HG02884 (cell line): ENCODE results near the gene SIRPB2.
A peak's percentile ranks its signal among the peaks of the same experiment; 100 is the strongest.

Experiments
- ATAC-seq: cut with Tn5 transposase; IDR thresholded peaks from one replicate; pipeline ENCODE4 v1.9.1; 2021; ENCODE audit warnings: mild to moderate bottlenecking, moderate library complexity; ENCODE audit not compliant: unreplicated experiment

The SIRPB2 gene

DNA sequence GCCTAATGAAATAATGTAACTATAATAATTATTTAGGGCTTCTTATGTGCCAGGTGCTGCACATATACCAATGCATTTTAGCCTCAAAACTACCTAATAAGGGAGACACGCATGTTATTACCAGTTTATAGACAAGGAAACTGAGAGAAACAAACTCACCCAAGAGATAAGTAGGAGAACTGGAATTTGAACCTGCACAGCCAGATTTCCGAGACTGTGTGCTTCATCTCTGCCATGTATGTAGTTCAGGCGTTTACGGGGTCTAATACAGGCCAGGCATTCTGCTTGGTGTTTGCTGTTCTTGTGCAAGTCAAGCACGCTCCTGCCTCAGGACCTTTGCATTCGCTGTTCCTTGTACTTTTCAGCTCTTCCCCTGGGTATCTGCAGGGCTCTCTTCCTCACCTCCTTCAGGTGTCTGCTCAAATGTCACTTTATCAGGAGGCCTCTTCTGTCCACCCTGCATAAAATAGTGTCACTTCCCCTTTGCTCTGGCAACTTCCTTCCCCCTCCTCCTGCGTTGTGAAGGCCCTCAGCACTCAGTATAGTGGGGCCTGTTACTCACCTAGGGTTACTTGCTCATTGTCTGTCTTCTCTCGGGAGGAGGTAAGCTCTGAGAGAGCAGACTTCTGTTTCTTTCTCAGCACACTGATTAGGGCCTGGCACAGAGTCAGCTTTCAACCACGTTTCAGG lies 18.5 kb downstream of the SIRPB2 start:
- no peak for ATAC-seq

DNA sequence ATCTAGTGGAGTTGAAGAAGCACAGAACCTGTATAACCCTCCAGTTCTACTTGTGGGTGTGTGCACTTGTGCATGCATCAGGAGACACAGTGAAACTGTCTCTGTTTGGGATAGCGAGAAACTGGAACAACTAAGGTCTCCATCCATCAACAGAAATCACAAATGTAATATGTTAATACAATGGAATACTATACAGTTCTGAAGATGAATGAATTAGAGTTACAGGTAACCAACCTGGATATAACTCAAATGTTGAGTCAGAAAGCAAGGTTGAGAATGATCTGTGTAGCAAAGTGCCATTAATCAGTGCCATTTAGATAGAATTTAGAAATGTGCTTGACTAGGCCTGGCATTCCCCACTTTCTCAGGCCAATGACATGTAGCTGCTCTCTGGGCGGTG lies 20.0 kb downstream of the SIRPB2 start:
- ATAC-seq, result no peak

DNA sequence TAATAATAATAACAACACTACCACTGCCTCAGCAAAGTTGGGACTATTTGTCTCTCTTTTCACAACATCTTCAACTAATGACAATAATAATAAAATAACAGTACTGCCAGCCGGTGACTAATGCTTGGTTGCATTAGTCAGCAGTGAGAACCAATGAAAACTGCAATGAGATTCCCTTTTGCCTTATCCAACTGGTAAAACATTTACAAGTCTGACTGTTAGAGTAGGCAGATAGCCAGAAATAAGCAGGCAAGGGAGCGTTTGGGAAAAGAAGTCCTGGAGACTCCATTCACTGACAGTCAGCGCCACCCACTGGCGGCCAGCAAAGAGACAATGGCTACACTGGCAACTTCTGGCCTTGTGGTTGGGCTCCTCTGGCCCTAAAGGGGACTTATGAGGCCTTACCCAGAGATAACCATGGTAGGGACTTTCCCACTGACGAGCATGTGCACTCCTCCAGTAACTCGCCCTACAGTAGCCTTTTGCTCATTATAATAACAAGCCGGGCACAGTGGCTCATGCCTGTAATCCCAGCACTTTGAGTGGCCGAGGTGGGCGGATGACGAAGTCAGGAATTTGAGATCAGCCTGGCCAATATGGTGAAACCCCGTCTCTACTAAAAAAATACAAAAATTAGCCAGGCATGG lies 21.2 kb downstream of the SIRPB2 start:
- no peak for ATAC-seq

DNA sequence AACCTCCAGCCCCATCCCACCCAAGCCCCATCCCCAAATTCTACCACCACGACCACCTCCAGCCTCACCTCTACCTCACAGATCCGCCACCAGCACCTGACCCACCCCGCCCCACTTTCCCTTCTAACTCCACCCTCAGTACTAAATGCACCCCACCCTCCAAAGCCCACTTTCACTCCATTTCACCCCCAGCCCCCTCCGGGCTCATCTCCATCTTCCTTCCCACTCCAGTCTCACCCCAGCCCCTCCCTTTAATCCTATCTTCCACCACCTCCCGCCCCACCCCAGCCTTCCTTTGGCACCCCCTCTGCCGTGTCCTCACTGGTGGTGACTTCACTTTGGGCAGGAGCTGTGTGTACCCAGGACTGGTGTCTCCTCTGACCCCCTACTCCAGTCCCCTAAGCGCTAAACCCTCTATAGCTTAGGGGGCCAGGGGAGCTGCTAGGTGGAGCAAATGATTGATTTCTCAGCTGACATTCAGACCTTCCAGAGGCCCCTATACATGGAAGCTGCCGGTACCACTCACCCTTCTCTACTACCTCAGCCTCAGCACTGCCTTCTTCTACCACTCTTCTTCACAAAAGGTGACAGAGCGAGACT lies 21.8 kb downstream of the SIRPB2 start:
- no peak for ATAC-seq

DNA sequence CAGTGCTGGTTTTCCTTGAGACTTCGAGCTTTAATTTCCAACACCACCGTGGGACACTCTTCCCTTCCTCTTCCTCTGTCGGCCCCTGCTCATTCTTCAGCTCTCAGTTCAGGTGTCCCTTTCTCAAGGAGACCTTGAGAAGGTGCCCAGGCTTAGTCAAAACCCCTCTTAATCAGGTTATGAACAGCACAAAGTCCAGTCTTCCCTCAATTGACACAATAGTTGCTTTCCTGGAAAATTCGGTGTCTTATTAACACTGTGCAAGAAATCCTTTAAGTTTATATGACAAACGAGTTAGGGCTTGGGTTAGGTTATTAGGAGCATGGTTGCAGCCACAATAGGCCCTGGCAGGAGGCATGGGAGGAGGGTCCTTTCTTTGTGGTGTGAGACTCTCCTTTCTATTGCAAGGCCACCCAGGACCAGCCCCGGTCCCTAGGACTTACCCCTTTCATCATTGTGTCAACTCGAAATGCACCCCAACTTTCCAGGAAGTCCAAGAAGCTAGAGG lies 23.0 kb downstream of the SIRPB2 start:
- ATAC-seq, result no peak

DNA sequence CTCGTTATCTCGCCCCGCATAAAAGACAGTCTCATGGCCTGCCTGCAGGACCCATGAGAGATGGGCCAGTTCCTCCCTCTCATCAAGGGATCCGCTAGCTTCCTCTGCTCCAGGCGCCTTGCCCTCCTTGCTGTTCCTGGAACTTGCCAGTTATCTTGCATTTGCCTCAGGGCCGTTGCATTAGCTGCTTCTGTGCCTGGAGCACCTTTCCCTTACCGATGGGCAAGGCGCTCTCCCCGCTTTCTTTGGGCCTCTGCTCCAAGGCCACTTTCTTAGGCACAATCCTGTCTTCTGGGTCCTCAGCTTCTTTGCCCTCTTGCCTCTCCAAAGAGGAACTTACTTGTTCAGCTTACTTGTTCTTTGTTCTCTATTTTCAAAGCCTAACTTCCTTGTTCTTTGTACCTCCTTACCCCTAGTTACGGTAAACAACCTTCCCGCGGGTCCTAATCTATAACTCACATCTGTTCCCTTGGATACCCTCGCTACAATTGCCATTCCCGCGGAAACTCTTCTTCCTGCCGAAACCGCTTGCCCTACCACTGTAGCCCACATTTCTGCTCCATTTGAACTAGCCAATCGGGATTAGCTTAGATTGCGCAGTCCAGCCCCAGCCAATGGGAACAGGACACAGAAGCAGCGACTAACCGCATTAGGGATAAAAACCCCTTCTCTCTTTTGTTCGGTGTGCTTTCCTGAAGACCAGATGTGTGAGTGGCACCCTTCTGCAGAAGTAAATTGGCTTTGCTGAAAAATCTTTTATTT lies 23.7 kb downstream of the SIRPB2 start:
- ATAC-seq, result no peak

DNA sequence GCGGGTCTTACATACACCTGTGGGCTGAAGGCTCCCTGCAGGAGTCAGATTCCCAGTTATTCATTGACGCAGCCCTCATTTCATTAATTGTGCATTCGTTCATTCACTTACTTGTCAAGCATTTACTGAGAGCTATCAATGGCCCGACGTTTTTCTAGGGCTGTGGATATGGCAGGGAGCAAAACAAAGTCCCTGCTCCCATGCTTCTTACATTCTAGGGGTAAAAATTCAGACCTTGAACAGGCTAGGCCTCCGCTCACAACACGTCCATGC lies 24.2 kb downstream of the SIRPB2 start:
- ATAC-seq, result no peak

DNA sequence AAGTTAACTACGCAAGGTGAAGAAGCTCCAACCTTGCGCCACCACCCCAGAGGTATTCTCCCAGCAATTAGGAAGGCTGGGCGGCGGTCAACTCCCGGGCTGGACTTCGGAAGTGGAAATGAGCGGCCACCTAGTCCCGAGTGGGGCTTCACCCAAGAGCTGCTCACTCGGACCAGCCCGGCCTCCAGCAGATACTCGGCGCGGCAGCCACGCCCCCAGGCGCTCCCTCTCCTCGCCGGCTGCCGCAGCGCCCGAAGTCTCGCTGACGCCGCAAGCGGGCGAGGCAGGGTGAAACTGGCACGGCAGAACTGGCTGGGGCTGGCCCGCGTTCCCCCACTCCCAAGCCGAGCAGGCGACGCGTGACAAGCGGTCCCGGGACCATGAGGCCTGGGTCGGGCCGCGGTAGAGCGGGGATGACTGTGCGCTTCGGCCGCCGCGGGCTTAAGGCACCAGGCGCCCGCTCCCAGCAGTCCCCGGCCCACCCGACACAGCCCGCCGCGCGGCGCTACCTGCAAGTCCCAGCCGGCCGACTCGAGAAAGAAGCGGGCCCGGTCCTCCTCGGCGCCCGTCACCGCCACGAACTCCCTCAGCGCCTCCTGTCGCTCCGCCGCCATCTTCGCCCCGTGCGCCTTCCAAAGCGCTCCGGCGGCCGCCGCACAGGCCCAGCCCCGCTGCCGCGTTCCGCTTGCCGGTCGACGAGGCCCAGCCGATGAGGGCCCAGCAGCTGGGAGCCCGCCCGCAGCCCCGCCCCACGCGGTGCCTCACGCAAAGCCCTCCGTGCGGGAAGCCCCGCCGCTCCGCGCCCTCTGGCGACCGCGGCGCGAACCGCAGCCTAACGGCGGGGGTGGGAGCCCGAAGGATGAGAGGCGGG lies 24.8 kb downstream of the SIRPB2 start, which contains the start of gene NSFL1C:
Gene NSFL1C (minus strand): TSS at position 639 of the 871 bp plus-strand sequence. CDS start 25 bp downstream, at position 614.
- ATAC-seq, result peak; percentile 82

DNA sequence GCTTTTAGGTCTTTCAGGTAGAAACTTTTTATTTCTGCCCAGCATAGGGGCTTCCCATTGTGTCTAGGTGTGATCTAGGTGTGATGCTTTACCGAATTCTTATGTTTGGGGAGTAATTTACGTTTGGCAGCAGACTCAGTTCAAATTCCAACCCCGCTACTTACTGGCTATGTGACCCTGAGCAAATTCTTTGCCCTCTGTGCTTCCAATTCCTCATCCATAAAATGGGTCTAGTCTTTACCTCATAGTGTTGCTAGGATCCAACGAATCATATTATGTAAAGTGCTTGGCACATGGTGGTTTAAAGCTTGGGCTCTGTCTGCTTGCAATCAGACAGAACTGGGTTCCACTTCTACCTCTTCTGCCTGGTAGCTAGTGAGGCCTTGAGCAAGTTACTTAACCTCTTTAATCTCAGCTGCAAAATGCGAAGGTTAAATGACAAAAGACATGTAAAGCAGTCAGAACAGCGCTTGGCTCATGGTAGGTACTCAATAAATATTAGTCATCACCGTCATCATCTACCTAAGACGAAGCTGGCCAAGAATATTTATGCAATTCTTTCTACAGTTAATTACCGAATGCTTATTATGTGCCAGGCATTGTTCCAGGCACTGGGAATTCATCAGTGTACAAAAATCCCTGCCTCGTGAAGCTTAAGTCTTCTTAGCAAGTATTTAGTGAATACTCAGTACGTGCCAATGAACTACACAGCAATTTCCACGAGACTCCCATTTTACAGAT lies 25.6 kb downstream of the SIRPB2 start:
- no peak for ATAC-seq

DNA sequence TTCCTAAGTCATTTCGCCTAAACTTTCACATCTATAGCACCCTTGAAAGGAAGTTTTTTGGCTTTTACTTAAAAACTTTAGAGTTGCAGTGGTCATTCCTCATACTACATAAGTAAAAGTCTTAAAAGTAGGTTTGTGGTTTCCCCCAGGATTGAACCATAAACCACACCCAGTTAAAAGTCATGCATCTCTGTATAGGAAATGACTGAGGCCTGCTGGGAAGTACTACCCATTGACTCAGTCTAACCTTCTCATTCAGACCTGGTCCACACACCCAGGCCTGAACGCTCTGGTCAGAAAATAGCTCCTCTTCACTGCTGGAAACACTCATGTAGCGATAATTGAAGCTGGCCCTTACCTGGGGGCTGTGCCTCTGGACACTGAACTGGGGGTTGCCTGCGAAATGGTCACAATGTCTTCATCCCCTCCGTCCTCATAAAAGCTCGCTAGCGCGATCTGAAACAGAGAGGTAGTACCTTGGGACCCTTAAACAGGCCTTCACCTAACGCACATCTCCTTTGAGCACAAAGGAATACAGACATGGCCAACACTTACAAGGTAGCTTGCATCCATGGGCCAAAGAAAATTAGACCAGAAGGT lies 27.1 kb downstream of the SIRPB2 start:
- no peak for ATAC-seq

DNA sequence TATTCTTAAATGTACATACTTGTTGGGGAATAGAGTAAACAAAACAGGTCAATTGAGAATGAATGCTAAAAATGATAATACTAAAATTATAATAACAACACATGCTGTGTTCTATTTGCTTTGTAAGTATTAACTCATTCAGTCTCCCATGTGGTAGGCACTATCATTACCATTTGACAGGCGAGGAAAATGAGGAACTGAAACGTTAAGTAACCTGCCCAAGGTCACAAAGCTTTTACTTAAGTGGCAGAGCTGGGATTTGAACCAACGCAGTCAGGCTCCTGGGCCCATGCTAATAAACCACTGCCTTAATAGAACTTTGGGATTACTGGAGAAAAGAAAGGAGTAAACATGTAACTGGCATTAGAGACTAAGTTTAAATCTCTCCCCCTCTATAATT lies 28.4 kb downstream of the SIRPB2 start:
- no peak for ATAC-seq

DNA sequence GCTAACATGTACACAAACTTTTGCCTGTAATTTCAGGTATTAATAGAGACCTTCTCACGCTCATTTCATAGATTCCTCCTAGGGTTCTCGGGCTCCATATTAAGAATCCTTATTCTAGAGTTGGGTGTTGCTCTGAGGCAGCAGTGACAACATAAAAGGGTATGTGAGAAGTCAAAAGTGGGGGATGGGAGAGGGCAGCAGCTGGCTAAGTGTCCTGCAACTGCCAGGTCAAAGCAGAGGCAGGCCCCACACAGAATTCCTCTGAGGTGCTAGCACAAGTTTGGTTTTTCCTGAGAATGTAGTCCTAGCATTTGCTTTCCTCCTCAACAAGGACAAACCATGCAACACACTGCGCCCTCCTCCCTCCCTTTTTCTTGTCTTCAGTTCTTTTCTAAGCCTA lies 29.2 kb downstream of the SIRPB2 start:
- ATAC-seq, result no peak

DNA sequence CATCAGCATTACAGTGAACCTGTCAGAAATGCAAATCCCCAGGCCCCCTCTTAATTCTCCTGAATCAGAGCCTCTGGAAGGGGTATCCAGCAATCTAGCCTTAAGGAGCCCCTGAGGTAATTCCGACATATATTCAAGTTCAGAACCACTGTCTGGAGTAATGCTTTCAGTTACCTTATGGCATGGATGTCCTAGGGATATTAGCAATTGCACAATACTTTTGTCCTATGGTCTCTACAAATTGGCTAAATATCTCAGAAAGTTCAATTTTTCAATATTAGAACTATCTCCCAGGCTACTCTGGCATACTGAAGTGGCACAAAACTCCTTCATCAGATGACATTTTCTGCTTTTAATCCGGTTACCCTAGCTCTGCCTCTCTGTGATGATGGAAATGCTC lies 30.9 kb downstream of the SIRPB2 start:
- no peak for ATAC-seq

DNA sequence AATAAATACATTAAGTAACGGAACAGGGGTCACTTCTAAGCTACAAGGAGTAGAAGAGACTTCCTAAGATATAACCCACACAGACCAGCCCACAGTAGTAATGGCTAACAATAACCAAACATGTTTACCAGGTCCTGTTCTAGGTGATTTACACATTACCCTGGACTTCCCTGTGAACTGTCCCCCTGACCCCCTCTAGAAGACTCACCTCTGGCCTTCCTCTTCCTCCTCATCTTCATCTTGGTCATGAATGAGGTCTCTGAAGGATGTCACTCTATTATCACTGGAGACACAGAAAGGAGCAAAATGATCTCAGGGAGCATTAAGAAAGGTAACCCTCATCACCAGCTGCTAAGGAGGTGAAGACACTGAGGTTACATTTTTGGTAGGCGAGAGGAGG lies 33.2 kb downstream of the SIRPB2 start:
- no peak for ATAC-seq

DNA sequence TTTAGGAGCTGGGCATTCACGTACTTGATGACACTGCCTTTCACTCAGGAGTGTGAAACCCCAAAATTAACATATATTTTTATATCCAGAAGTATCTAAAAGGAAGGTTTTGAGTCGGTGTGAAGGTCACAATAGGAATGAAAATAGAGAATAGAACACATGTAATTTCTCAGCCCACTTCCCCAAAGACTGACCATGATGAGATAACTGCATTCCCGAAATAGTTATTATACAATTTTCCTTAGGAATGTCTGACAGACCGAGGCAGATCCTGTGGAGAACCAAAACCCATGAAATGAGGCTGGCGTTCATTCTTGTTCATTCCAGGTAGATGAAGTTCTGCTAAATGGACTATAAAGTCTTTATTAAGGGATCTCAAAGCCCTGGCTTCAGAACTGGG lies 34.9 kb downstream of the SIRPB2 start:
- ATAC-seq, result no peak

DNA sequence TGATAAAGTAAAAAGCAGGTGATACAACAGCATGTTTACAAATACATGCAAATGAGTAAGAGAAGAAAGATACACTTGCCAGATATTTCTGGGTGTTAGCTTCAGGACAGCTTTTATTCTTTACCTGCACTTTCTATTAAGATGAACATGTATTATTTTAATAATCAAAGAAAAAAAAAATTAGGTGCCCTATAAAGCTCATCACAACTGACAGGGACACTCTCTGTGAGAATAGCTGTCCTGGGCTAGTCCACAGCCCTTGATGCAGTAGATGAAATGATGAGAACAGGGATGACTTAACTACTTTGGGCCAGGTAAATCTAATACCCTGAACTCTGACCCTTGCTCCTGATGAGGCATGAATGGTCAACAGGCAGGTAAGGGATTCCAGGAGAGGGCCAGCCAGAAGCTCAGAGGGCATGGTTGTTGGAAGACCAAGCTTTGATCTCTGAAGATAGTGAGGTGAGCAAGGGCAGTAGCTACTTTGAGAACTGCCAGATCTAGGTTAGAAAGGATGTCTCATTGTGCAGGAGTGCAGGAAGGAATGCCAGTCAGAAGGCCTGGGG lies 40.2 kb downstream of the SIRPB2 start:
- ATAC-seq, result no peak

DNA sequence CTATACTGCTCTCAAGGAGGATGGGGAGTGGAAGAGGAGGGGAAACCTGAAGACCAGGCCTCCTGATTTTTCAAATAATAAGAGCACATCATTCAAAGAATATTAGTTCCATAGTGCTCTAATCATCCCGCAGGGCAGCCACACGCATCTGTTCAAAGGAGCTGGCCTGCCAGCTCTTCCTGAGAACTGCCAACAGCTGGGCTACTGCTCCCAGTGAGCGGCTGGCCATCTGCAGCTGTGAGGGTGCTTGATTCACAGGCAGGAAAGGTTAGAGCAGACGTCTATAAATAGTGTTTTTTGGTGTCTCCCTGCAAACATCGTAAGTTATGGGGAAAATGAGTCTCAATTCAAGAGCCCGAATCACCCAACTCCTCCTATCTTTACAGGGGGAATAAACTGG lies 41.9 kb downstream of the SIRPB2 start:
- ATAC-seq, result no peak

DNA sequence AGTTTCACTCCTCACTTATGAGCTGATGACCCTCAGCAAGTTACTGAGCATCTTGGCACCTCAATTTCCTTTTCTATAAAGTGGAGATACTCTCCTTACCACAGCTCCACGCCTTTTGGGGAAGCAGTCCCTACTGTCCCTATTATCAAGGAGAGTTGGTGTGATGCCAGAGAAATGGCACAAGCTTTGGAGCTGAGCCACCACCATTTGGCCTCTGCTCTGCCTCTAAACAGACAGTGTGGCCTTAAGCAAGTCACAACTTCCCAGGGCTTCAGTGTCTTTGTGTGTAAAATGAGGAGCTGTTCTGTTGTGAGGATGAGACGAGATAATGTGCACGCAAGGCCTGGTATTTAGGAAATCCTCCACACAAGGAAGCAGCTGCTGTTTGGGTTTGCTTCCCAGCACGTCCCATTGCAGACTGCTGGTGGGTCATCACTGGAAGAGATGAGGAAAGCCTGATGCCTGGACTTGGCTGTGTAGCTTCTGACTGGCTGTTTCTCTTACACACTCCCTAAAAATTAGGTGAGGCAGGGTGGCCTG lies 43.1 kb downstream of the SIRPB2 start:
- ATAC-seq, result no peak

DNA sequence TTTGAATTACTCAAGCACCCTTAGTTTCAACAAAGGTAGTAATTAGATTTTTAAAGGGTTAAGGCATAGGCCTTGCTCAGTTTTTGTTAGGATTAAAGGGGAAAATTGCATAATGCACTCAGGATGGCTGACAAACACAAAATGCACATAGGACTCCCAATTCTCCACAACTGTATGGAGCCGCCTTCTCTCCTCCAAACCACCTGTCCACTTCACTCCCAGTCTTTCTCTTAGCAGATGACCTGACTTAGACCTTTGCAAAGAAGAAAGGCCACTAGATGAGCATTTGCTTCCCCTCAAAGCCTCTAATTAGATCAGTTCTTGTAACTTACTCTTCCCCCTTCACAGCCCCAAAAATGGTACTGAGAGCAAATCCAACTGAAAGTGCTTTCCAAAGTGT lies 44.7 kb downstream of the SIRPB2 start:
- no peak for ATAC-seq
